ENCODE data around the gene RMND1. TPM values are rescaled to one million over a fixed set of nuclear protein-coding genes. Genes with fewer than 3 reads are reported as not detected.
"Not testable (repeated sequence)": the region's sequence is repeated elsewhere in the genome, so short reads cannot be mapped to it uniquely, and the experiment has no call there.

Gene RMND1

DNA sequence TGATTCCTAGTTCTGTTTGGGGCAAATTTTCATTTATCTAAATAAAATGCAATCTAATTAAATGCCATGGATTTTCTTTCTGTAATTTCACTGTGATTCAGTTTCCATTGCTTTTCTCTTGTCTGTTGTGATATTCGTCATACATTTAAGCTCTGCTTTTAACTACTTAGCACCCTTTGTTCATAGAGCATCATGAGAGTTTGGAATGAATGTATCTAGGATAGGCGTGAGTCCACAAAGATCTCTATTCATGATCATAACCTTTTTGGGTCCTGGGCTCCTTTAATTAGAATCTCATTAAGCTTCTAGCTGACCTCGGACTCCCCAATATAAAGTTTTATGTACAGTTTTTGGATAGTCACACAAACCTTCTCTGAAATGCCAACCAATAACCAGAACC is 93.5 kb downstream of the RMND1 start:
- no peaks in the 10 kb centered on the region for H3K9me3 ChIP-seq (replicated peaks; ENCODE audit: low read length)
- H3K4me1 ChIP-seq (ENCODE audit: control insufficient read depth, insufficient read depth, low read length) = no peaks in the 10 kb centered on the region
- no peak overlapping the region for H3K4me2 ChIP-seq (ENCODE audit: low read length)
- peaks cover 38% of the 10 kb centered on the region for H3K36me3 ChIP-seq (ENCODE audit: insufficient read depth, low read length)
- no peaks in the 10 kb centered on the region for H3K27me3 ChIP-seq (ENCODE audit: control insufficient read depth, insufficient read depth, low read length)
- no peak overlapping the region for H3K9ac ChIP-seq (ENCODE audit: low read depth, low read length)
- H3K4me3 ChIP-seq (ENCODE audit: low read length) = no peak overlapping the region

DNA sequence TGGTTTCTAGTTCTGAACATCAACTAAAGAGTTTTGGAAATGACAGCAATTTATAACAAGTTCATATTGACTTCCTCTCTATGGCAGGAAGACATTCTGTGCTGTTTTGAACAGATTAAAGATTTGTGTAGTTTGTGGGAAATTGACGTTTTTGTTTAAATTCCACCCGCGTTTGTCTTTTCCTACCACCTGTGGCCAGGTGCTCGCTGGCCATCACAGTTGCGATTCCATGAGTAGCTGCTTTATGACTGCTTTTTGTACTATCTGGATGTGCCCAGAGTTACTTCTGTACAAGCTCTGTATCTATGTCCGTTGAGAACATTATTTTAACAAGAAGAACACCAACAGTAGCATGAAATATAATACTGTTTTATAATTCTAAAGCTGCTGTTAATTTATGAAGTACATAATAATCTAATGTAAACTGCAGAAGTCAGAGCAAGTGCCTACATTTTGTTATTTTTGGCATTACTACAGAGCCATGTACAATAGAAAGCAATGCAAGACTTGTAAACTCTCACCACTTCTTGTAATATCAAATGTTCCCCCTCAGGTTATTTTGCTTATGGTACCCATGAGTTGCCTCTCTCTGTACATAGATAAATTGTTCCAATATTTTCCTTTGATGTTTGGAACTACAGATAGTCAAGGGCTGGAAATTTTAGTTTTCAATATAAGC is 94.0 kb downstream of the RMND1 start:
- Histone ChIP-seq H3K36me3 (ENCODE audit: insufficient read depth, low read length) (peaks cover 44% of the 10 kb centered on the region), H3K27me3 (ENCODE audit: control insufficient read depth, insufficient read depth, low read length) (no peaks in the 10 kb centered on the region), H3K4me1 (ENCODE audit: control insufficient read depth, insufficient read depth, low read length) (no peaks in the 10 kb centered on the region)

DNA sequence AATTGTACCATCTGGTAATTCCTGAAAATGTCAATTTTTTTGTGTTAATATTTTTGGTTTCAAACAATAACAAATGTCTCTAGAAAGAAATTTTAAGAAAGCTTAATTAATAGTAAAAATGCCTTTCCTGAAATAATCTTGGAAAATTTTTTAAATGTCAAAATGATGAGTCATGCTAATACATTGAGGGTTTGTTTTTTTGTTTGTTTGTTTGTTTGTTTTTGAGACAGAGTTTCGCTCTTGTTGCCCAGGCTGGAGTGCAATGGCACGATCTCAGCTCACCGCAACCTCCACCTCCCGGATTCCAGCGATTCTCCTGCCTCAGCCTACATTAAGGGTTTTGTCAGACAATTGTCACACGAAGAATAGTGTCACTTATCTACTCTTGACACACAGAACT is 94.9 kb downstream of the RMND1 start:
- H3K27me3 ChIP-seq (ENCODE audit: control insufficient read depth, insufficient read depth, low read length); H3K4me1 ChIP-seq (ENCODE audit: control insufficient read depth, insufficient read depth, low read length); H3K4me3 ChIP-seq (ENCODE audit: low read length); H3K4me2 ChIP-seq (ENCODE audit: low read length); H3K9ac ChIP-seq (ENCODE audit: low read depth, low read length); H3K9me3 ChIP-seq (replicated peaks; ENCODE audit: low read length): not testable (repeated sequence)
- H3K36me3 ChIP-seq (ENCODE audit: insufficient read depth, low read length) = peaks cover 52% of the 10 kb centered on the region

More for the DNA sequence above, 94.0 kb downstream of the RMND1 start:
- Histone ChIP-seq H3K4me2 (ENCODE audit: low read length) (no peak overlapping the region), H3K4me3 (ENCODE audit: low read length) (no peak overlapping the region), H3K9me3 (replicated peaks; ENCODE audit: low read length) (no peaks in the 10 kb centered on the region), H3K9ac (ENCODE audit: low read depth, low read length) (no peak overlapping the region)

Small RNAs within 50 kb of the gene (small RNA-seq; reads per million reads assigned to genes)
- not detected for gene RF00019
